GM21423 (cell line): ENCODE data around the gene TMEM255B.

ENCODE experiments used
- ATAC-seq: cut with Tn5 transposase; IDR thresholded peaks from one replicate; pipeline ENCODE4 v1.9.1; 2021; ENCODE audit warnings: mild to moderate bottlenecking, moderate library complexity; ENCODE audit not compliant: unreplicated experiment

The TMEM255B gene

DNA sequence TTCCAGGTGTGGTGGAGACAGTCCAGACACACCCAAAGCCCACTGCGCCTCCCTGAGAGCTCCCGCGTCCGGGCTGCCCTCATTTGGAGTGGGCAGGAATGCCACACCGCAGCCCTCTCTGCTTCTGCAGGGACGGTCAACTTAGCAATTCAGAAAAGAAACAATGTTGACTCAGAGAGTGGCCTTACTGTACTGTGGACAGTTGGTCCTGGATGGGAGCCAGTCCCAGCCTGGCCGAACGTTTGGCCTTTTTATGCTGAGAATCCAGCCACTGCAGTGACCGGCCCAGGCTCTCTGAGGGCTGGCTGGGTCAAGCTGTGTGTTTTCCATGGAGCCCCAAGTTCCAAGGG is 97.7 kb downstream of the TMEM255B start:
- no peak for ATAC-seq

DNA sequence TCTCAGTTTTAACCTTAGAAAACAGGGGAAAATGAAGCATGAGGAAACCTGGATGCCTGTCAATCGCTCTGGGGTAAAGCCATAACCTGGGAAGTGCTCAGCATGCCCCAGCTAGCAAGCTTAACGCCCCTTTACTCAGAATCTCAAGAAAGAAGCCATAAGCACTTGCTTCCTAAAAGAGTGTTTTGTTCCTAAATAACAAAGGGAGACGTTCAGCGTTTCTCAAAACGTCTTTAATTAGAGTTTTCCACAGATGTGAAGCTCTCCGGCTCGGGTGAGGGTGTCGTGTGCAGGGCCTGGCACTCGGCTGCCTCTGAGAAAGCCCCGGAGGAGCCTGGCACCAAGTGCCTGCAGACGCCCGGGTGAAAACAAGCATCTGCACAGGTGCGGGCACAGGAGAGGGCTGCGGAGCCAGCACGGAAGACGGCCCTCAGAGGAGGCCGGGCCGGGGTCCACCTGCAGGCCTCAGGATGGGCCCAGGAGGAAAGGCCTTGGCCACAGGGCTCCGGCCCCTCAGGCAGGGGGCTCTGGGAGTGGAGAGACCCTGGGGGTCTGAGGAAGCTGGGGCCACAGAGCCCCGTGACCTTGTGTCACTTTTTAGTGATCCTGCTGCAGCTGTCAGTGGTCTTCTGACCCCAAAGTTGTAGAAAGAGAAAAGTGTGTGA is 98.6 kb downstream of the TMEM255B start:
- ATAC-seq, result no peak

- no peak for ATAC-seq
Measured at GRCh38 chr13:113859311-113860050, 100.5 kb downstream of the TMEM255B start.

- no peak for ATAC-seq
Measured at GRCh38 chr13:113860051-113860664, 101.1 kb downstream of the TMEM255B start.

DNA sequence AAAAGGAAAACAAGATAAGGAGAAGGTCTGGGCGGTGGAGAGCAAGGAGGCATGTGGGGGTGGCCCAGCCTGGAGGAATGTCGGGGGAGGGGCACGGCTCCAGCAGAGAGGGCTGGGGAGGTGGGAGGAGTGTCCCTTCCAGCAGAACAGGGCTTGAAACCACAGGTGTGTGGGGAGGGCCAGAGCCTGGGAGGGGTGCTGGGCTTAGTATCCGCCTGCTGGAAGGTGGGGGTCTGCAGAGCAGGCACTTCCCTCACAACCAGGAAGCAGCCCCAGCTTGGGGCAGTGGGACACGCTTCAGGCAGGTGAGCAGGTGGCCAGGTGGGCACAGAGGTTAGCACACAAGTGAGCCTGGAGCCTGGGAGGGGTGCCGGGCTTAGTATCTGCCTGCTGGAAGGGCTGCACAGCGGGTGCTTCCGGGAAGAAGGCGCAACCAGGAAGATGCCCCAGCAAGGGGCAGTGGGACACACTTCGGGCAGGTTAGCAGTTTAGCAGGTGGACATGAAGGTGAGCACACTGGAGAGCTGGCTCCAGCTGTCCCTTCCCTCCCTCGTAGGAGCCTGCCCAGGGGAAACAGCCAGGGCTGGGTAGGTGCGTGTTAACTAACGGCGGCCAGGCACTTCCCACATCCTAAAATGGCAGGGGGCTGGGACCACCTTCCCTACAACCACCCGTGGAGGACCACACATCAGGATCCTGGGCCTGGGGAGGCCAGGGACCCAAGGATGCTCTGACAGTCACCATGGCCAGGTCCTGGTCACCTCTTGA is 101.8 kb downstream of the TMEM255B start:
- no peak for ATAC-seq

- no peak for ATAC-seq
Measured at GRCh38 chr13:113861433-113862030, 102.5 kb downstream of the TMEM255B start.

GRCh38 chr13:113862191-113862930 is 103.3 kb downstream of the TMEM255B start:
- ATAC-seq, result no peak

DNA sequence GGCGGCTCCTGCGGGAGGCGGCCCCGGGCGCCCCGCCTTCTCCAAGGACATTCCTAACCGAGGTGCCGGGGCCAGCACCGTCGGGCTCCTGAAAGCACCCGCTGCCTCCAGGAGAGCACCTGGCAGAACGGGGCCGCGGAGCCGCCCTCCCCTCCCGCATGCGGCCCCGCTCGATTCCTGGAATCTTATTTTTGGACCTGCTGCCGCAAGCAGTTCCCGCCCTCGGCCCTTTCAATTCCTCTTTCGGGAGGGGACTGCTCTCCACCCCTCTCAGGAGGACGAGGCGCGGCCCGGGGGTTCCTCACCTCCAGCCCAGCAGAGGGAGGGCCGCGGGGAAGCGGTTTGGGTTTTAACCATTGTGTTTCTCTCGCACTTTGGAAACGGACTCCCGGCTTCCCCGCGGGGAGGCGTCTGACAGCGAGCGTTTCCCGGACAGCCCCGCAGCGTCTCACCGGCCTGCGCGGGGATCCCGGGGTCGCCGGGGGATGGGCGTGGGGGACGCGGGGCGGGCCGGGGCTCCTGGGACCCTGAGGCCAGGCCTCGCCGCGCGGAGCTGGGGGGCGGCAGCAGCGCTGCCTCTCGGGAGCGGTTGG is 104.0 kb downstream of the TMEM255B start:
- ATAC-seq, result peak; percentile 48

- ATAC-seq, result peak; percentile 33
Measured at GRCh38 chr13:113863524-113864272, 104.7 kb downstream of the TMEM255B start, which contains the start of gene GAS6. GAS6 (minus strand) TSS chr13:113864076; CDS start chr13:113863920, 156 bp downstream.

DNA sequence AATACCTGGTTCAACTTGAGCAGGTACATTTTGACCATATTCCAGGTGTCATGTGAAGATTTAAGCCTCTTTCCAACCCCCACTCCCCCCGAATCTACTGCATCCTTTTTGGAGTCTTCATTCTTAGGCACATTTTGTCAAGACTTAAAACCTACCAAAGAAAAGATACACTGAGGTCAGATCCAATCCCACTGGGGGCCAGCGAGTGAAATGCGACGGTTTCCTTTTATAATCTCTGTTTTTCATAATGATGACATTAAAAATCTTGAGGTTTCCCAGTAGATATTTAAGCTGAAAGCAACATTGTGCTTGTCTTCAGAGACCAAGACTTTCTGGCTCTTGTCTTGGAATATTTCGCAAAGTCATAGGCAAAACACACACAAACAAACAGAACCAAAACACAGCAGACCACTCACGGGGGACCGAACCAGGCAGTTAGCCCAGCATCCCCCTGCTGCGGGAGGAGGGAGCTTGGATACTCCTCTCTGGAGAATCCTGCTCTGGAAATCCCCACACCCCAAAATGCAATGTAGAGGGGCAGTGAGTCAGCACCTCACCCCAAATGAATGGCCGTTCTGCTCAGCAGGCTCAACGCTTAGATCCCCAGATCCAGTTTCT is 105.4 kb downstream of the TMEM255B start:
- no peak for ATAC-seq

DNA sequence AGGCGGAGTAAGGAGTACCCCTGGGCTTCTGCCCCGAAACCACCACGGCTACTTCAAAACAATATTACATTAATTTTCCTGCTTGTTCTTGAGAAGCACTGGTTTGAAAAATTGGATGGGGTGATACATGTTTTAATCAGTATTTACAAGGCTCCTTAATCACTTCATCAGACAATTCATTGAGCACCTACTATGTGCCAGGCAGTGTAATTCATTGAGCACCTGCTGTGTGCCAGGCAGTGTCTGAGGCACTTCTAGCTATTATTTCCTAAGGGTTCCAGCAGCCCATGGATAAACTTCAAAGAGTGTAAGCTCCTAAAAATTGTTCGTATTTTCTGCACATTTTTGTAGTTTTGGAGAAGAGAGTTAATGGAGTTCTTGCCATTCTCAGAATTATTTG is 106.4 kb downstream of the TMEM255B start:
- ATAC-seq, result no peak
